Lower leg skin (tissue), 3 donors: ENCODE data around the gene CDC42.

ENCODE experiments used
- CTCF ChIP-seq, 3 donors: fragments of 450-650 bp; IDR thresholded peaks; one replicate each; pipeline ENCODE4 v1.5.1; 2016; ENCODE audit warnings: antibody characterized with exemption in 3 of 3, mild to moderate bottlenecking in 3 of 3, moderate library complexity in 2 of 3
- POLR2A ChIP-seq, 2 donors: fragments of 450-650 bp; IDR thresholded peaks; one replicate each; pipeline ENCODE4 v1.6.1; 2016 to 2017; ENCODE audit warnings: antibody characterized with exemption in 2 of 2, mild to moderate bottlenecking in 1 of 2, moderate library complexity in 1 of 2

DNA sequence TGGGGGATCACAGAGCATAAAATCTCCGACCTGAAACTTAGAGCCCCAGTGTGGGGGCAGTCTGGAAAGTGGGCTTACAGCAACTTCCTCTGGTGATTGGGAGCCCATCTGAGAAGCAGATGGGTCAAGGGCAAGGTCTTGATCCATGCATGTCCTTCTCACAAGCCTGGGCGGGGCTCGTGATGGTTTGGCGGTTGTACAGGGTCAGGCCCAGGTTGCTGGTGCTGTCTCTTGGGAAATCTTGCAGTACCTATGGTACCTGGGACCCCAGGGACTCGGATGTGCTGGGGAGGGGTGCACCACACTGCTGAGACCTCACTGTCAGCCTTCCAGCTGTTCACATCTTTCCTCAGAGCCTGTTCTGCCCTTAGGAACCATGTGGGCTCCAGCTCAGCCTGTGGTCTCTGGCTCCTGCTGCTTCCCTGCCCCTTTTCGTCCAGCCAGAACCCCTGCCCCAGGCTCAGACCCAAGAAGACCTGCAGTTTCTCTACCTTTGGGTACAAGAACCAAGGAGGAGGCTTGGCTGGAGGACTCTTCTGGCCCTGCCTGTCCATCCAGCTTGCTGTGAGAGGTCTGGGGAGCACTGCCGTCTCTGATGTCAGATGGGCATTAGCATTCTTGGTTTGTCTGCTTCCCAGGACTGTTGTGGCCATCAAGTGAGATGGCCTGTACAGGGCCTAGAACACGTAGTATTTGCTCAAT is 65.9 kb downstream of the CDC42 start:
- no peak for TF ChIP-seq POLR2A (IDR thresholded peaks at IDR 0.05)
- TF ChIP-seq CTCF (IDR thresholded peaks at IDR 0.05), result no peak
